Neural progenitor cell (in vitro differentiated cells): ENCODE data around the gene SIPA1L2. TPM values are rescaled to one million over a fixed set of nuclear protein-coding genes. Genes with fewer than 3 reads are reported as not detected.

Experiments used
- DNase-seq: peaks from one replicate; pipeline ENCODE4 v3.0.0-alpha.2; 2016; ENCODE audit warnings: low spot score
- H2AFZ ChIP-seq: fragments of 200-600 bp; sonication (generic); replicated peaks from 2 replicates; pipeline ENCODE4 v1.6.1; 2016; ENCODE audit warnings: antibody characterized with exemption
- H3F3A ChIP-seq: fragments of 200-600 bp; sonication (generic); 2 replicates; pipeline ENCODE4 v1.6.1; 2016; ENCODE audit warnings: antibody characterized with exemption, low read depth
- H3K27ac ChIP-seq: fragments of 200-600 bp; sonication (generic); 2 replicates; pipeline ENCODE4 v1.5.1; 2016; ENCODE audit warnings: mild to moderate bottlenecking
- H3K27me3 ChIP-seq: fragments of 200-600 bp; sonication (generic); 2 replicates; pipeline ENCODE4 v1.6.1; 2016; ENCODE audit warnings: mild to moderate bottlenecking, moderate library complexity
- H3K36me3 ChIP-seq: fragments of 200-600 bp; sonication (generic); 2 replicates; pipeline ENCODE4 v1.5.1; 2016
- H3K4me1 ChIP-seq: fragments of 200-600 bp; sonication (generic); 2 replicates; pipeline ENCODE4 v1.6.1; 2016; ENCODE audit warnings: mixed run types
- H3K4me2 ChIP-seq: fragments of 200-600 bp; sonication (generic); 2 replicates; pipeline ENCODE4 v1.6.1; 2016
- H3K4me3 ChIP-seq: fragments of 200-600 bp; sonication (generic); 2 replicates; pipeline ENCODE4 v1.5.1; 2016
- H3K79me2 ChIP-seq: fragments of 200-600 bp; sonication (generic); 2 replicates; pipeline ENCODE4 v1.6.1; 2016; ENCODE audit warnings: low read depth
- H3K9ac ChIP-seq: fragments of 200-600 bp; sonication (generic); 2 replicates; pipeline ENCODE4 v1.6.1; 2016
- H3K9me3 ChIP-seq: fragments of 200-600 bp; sonication (generic); 2 replicates; pipeline ENCODE4 v1.5.1; 2016; ENCODE audit warnings: low read depth
- H4K20me1 ChIP-seq: fragments of 200-600 bp; sonication (generic); 2 replicates; pipeline ENCODE4 v1.6.1; 2016; ENCODE audit warnings: low read depth
- H3K27ac Mint-ChIP-seq: 3 replicates; pipeline ENCODE4 v1.8.0; 2021; ENCODE audit warnings: mixed read lengths
- H3K27me3 Mint-ChIP-seq: 2 replicates; pipeline ENCODE4 v1.8.0; 2022; ENCODE audit warnings: low read depth, mild to moderate bottlenecking, inconsistent platforms, moderate library complexity, mixed read lengths; ENCODE audit not compliant: insufficient read depth
- H3K36me3 Mint-ChIP-seq: 3 replicates; pipeline ENCODE4 v1.8.0; 2021; ENCODE audit warnings: mixed read lengths
- H3K4me1 Mint-ChIP-seq: 3 replicates; pipeline ENCODE4 v1.8.0; 2021; ENCODE audit warnings: mixed read lengths
- H3K4me3 Mint-ChIP-seq: 3 replicates; pipeline ENCODE4 v1.8.0; 2021; ENCODE audit warnings: mild to moderate bottlenecking, moderate library complexity, mixed read lengths
- H3K9me3 Mint-ChIP-seq: 3 replicates; pipeline ENCODE4 v1.8.0; 2020; ENCODE audit warnings: mixed read lengths
- EZH2 ChIP-seq: fragments of 200-600 bp; sonication (generic); IDR thresholded peaks from 2 replicates; pipeline ENCODE4 v1.6.1; 2017; ENCODE audit warnings: antibody characterized with exemption, mild to moderate bottlenecking, moderate library complexity
- EZH2phosphoT487 ChIP-seq: fragments of 200-600 bp; sonication (generic); IDR thresholded peaks from 2 replicates; pipeline ENCODE4 v1.6.1; 2017; ENCODE audit warnings: antibody characterized with exemption
- total RNA-seq: library from RNA; depleted of rRNA; stranded (reverse); fragments of >200 nt; gene quantifications from 2 replicates; pipeline ENCODE4 v1.2.3, GENCODE V29; 2015; ENCODE audit warnings: low replicate concordance
- TF ChIP-seq, protein P1 (sequence below): fragments of 200-600 bp; sonication (generic); IDR thresholded peaks from 2 replicates; pipeline ENCODE4 v1.5.1; 2017; ENCODE audit warnings: antibody characterized with exemption, mild to moderate bottlenecking

The SIPA1L2 gene
- total RNA-seq, 1 donor from 2014 or later, result 24.8 TPM

DNA sequence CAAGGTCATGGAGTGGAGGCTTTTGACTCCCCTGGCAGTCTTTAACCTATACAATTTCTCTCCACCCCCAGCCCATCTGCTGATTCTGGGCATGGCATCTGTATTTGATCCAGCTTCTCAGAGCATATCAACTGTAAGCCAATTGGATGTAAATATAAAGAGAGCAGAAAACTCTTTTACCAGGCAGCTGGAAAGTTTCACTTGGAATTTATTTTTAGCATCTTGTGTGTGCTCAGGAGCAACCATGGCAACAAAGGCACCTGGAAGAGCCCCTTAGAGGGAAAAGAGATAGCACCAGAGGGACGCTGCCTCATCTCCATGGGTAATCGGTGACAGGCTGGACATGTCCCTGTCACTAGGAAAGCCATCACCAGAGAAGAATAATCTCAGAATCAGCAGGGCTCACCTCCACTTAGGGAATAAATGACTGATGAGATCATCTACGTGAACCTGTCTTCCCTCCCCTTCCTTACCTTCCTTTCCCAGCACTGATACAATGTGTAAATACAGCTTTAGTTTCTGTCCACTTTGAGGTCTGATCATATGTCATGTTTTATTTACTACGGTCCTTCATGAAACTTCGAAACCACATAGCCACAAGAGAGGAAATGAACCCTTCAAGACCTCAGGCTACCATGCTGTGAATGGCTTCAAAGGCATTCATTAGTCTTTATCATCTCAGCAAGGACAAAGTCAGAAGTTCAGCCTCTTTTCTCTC lies 25.3 kb upstream of the SIPA1L2 start:
- DNase-seq, result no peak
- Histone ChIP-seq H3K27ac (no peak overlapping the region), H2AFZ (no peak overlapping the region), H3K4me3 (no peak overlapping the region), H3K79me2 (no peaks in the 10 kb centered on the region), H3K9me3 (no peaks in the 10 kb centered on the region), H3K4me1 (no peaks in the 10 kb centered on the region), H3K36me3 (no peaks in the 10 kb centered on the region), H3K9ac (no peak overlapping the region), H3K4me2 (no peak overlapping the region), H3K27me3 (no peaks in the 10 kb centered on the region), H4K20me1 (no peaks in the 10 kb centered on the region), H3F3A (no peaks in the 10 kb centered on the region)
- peaks cover 6% of the 10 kb centered on the region for H3K27me3 Mint-ChIP-seq
- H3K4me3 Mint-ChIP-seq, result no peak overlapping the region
- no peak overlapping the region for H3K27ac Mint-ChIP-seq
- peaks cover 20% of the 10 kb centered on the region for H3K4me1 Mint-ChIP-seq
- H3K9me3 Mint-ChIP-seq, result peaks cover 2% of the 10 kb centered on the region
- no peak for TF ChIP-seq EZH2phosphoT487
- TF ChIP-seq, protein P1, sequence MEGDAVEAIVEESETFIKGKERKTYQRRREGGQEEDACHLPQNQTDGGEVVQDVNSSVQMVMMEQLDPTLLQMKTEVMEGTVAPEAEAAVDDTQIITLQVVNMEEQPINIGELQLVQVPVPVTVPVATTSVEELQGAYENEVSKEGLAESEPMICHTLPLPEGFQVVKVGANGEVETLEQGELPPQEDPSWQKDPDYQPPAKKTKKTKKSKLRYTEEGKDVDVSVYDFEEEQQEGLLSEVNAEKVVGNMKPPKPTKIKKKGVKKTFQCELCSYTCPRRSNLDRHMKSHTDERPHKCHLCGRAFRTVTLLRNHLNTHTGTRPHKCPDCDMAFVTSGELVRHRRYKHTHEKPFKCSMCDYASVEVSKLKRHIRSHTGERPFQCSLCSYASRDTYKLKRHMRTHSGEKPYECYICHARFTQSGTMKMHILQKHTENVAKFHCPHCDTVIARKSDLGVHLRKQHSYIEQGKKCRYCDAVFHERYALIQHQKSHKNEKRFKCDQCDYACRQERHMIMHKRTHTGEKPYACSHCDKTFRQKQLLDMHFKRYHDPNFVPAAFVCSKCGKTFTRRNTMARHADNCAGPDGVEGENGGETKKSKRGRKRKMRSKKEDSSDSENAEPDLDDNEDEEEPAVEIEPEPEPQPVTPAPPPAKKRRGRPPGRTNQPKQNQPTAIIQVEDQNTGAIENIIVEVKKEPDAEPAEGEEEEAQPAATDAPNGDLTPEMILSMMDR, result no peak
- TF ChIP-seq EZH2, result no peak
- H3K36me3 Mint-ChIP-seq, result no peaks in the 10 kb centered on the region

DNA sequence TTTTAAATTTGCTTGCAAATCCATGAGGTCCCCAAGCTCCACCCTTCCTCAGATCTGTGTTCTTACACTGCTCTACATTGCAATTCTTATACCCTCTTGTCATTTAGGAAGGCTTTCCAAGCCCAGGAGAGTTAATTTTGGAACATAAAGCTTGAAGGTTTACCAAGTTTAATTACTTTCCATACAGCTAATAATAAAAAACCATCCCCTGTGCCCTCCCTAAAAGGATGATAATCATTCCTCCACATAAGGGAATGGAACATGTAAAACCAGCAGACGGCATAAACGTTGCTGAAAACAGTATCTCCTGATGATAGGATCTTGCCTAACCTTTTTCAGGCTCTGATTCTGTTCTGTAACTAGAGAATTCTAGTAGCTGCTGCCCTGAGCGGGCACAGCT lies 23.9 kb upstream of the SIPA1L2 start:
- Histone ChIP-seq H3K36me3 (no peaks in the 10 kb centered on the region), H3K27me3 (no peaks in the 10 kb centered on the region), H3K4me1 (no peaks in the 10 kb centered on the region), H3K27ac (no peak overlapping the region), H2AFZ (no peak overlapping the region), H4K20me1 (no peaks in the 10 kb centered on the region), H3K4me3 (no peak overlapping the region), H3K4me2 (no peak overlapping the region), H3K79me2 (no peaks in the 10 kb centered on the region), H3K9me3 (no peaks in the 10 kb centered on the region), H3K9ac (no peak overlapping the region), H3F3A (no peaks in the 10 kb centered on the region)
- Mint-ChIP-seq H3K4me1 (peaks cover 20% of the 10 kb centered on the region), H3K4me3 (no peak overlapping the region), H3K36me3 (no peaks in the 10 kb centered on the region), H3K27me3 (peaks cover 6% of the 10 kb centered on the region), H3K27ac (no peak overlapping the region), H3K9me3 (peaks cover 2% of the 10 kb centered on the region)
- no peak for DNase-seq
- no peak for TF ChIP-seq EZH2phosphoT487
- TF ChIP-seq, protein P1, result no peak
- TF ChIP-seq EZH2, result no peak

DNA sequence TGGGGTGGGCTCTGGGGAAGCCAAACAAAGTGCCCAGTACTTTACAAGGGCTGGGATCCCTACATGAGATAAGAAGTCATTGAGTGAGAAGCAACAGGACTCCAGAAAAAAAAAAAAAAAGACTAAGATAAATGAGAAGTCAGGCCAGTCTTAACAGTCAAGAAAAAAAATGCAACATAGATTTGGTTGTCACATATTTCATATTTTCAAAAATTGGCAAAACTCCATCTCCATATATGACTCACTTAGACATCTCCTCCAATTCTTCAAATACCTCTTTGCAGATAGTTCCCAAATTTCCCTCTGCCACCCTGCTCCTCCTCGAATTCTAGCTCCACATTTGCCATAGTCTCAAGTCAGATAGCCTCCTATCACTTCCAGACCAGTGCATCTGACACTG lies 20.9 kb upstream of the SIPA1L2 start:
- Mint-ChIP-seq H3K9me3 (peaks cover 2% of the 10 kb centered on the region), H3K36me3 (no peaks in the 10 kb centered on the region), H3K4me3 (no peak overlapping the region), H3K27me3 (peaks cover 3% of the 10 kb centered on the region), H3K27ac (no peak overlapping the region), H3K4me1 (peaks cover 12% of the 10 kb centered on the region)
- no peak overlapping the region for H3K4me2 ChIP-seq
- no peak for DNase-seq
- no peaks in the 10 kb centered on the region for H3K4me1 ChIP-seq
- H4K20me1 ChIP-seq, result no peaks in the 10 kb centered on the region
- no peaks in the 10 kb centered on the region for H3K9me3 ChIP-seq
- TF ChIP-seq EZH2 (no peak), EZH2phosphoT487 (no peak)
- TF ChIP-seq, protein P1, result no peak
- H3K79me2 ChIP-seq, result no peaks in the 10 kb centered on the region
- no peaks in the 10 kb centered on the region for H3K36me3 ChIP-seq
- H3K9ac ChIP-seq, result no peak overlapping the region
- no peak overlapping the region for H2AFZ ChIP-seq
- H3K27ac ChIP-seq, result no peak overlapping the region
- no peaks in the 10 kb centered on the region for H3F3A ChIP-seq
- H3K27me3 ChIP-seq, result no peaks in the 10 kb centered on the region
- no peak overlapping the region for H3K4me3 ChIP-seq
